B cell (primary cell): Measurements from ENCODE around the gene ECT2. TPM values are rescaled to one million over a fixed set of nuclear protein-coding genes. Genes with fewer than 3 reads are reported as not detected.

ENCODE experiments used
- ATAC-seq: fragments of 200-7000 bp; cut with Tn5 transposase; one replicate; pipeline ENCODE4 v1.10.0; 2021; ENCODE audit warnings: low read depth, mild to moderate bottlenecking, moderate number of reproducible peaks, moderate library complexity
- CTCF ChIA-PET: fragments of 350-600 bp; sonication (Branson Sonifier 250); formaldehyde crosslinking; loops from one replicate; lab custom pipeline; 2021; ENCODE audit warnings: antibody characterized with exemption, inconsistent platforms; lab: Charles Lee
- POLR2A ChIA-PET: fragments of 350-600 bp; sonication (Branson Sonifier 250); formaldehyde crosslinking; loops from one replicate; lab custom pipeline; 2021; ENCODE audit warnings: antibody characterized with exemption; lab: Charles Lee
- DNase-seq: peaks from one replicate; pipeline ENCODE4 v3.0.0; 2013
- H2AFZ ChIP-seq: 2 replicates; pipeline ENCODE4 v1.6.1; 2012; ENCODE audit warnings: mild to moderate bottlenecking, low read depth, low read length; ENCODE audit not compliant: insufficient read depth, poor library complexity, severe bottlenecking
- H3K27ac ChIP-seq, 2 donors: 1 replicate in 1 of 2; 2 replicates in 1 of 2; pipeline ENCODE4 v1.5.1; 2012 to 2013; ENCODE audit warnings: low read length in 2 of 2, mild to moderate bottlenecking in 2 of 2, moderate library complexity in 1 of 2
- H3K27me3 ChIP-seq, 4 experiments: fragments of 200-600 bp in 1 of 4; sonication (generic) in 1 of 4; replicated peaks in 1 of 4; 1 replicate in 2 of 4; 2 replicates in 2 of 4; pipeline versions ENCODE4 v1.6.1 to v1.7.0; 2013 to 2016; ENCODE audit warnings: low read length in 3 of 4, mild to moderate bottlenecking in 2 of 4, mixed read lengths in 1 of 4, moderate library complexity in 1 of 4; ENCODE audit not compliant: insufficient read depth in 4 of 4, control insufficient read depth in 3 of 4; ENCODE audit errors: control extremely low read depth in 1 of 4
- H3K36me3 ChIP-seq, 2 experiments: replicated peaks in 1 of 2; 1 replicate in 1 of 2; 2 replicates in 1 of 2; pipeline versions ENCODE4 v1.6.1 to v1.7.1; 2013; ENCODE audit warnings: low read length in 1 of 2; ENCODE audit not compliant: insufficient read depth in 2 of 2, control insufficient read depth in 1 of 2; ENCODE audit errors: control extremely low read depth in 1 of 2, extremely low read depth in 1 of 2
- H3K4me1 ChIP-seq, 2 donors: fragments of 200-600 bp in 1 of 2; sonication (generic) in 1 of 2; 1 replicate in 1 of 2; 2 replicates in 1 of 2; pipeline versions ENCODE4 v1.5.1 to v1.6.1; 2013 to 2017; ENCODE audit warnings: low read length in 2 of 2; ENCODE audit not compliant: control insufficient read depth in 2 of 2, insufficient read depth in 2 of 2
- H3K4me2 ChIP-seq: replicated peaks from 2 replicates; pipeline ENCODE3; 2012; ENCODE audit warnings: mild to moderate bottlenecking, low read depth, low read length; ENCODE audit not compliant: poor library complexity, severe bottlenecking
- H3K4me3 ChIP-seq, 5 experiments: fragments of 200-600 bp in 1 of 5; sonication (generic) in 1 of 5; 1 replicate in 3 of 5; 2 replicates in 2 of 5; pipeline versions ENCODE4 v1.5.1 to v1.7.0; 2011 to 2016; ENCODE audit warnings: low read length in 4 of 5, mild to moderate bottlenecking in 4 of 5, low read depth in 2 of 5, control low read depth in 1 of 5, moderate library complexity in 1 of 5; ENCODE audit not compliant: insufficient read depth in 1 of 5; ENCODE audit errors: control extremely low read depth in 1 of 5, extremely low read depth in 1 of 5
- H3K79me2 ChIP-seq: fragments of 200-600 bp; sonication (generic); one replicate; pipeline ENCODE4 v1.6.0; 2016; ENCODE audit warnings: low read length; ENCODE audit not compliant: control insufficient read depth, insufficient read depth
- H3K9ac ChIP-seq: fragments of 200-600 bp; sonication (generic); 2 replicates; pipeline ENCODE4 v1.6.1; 2017; ENCODE audit warnings: mild to moderate bottlenecking, low read length, moderate library complexity
- H3K9me3 ChIP-seq, 3 donors: one replicate each; pipeline versions ENCODE4 v1.6.1 to v1.7.1; 2013; ENCODE audit warnings: low read length in 2 of 3; ENCODE audit not compliant: control insufficient read depth in 2 of 3, insufficient read depth in 1 of 3; ENCODE audit errors: control extremely low read depth in 1 of 3
- H4K20me1 ChIP-seq: 2 replicates; pipeline ENCODE4 v1.6.0; 2012; ENCODE audit warnings: mild to moderate bottlenecking, low read length; ENCODE audit not compliant: insufficient read depth, control insufficient read depth, poor library complexity, severe bottlenecking
- H3K27ac Mint-ChIP-seq: one replicate; pipeline ENCODE4 v1.8.0; 2021; ENCODE audit warnings: mixed read lengths
- H3K27me3 Mint-ChIP-seq: one replicate; pipeline ENCODE4 v1.8.0; 2021; ENCODE audit warnings: mixed read lengths
- H3K4me1 Mint-ChIP-seq: one replicate; pipeline ENCODE4 v1.8.0; 2021; ENCODE audit warnings: mixed read lengths
- H3K4me3 Mint-ChIP-seq: one replicate; pipeline ENCODE4 v1.8.0; 2021; ENCODE audit warnings: mixed read lengths
- H3K9me3 Mint-ChIP-seq: one replicate; pipeline ENCODE4 v1.8.0; 2022; ENCODE audit warnings: mixed read lengths; ENCODE audit not compliant: insufficient read depth
- CTCF ChIP-seq: fragments of 200-600 bp; IDR thresholded peaks from one replicate; pipeline ENCODE4 v1.8.0; 2022; ENCODE audit warnings: antibody characterized with exemption, mild to moderate bottlenecking
- EZH2 ChIP-seq: IDR thresholded peaks from 2 replicates; pipeline ENCODE4 v1.6.1; 2012; ENCODE audit warnings: borderline replicate concordance, low read depth, mild to moderate bottlenecking, moderate library complexity, low read length; ENCODE audit not compliant: insufficient read depth, poor library complexity, severe bottlenecking
- WGBS: methylation state at CpG from one replicate; pipeline ENCODE4 v1.1.5; 2013; ENCODE audit warnings: missing lambda C conversion rate; ENCODE audit not compliant: insufficient coverage; 5-methylcytosine and 5-hydroxymethylcytosine counted together
- intact Hi-C: fragments of 100-400 bp; cut with micrococcal nuclease; formaldehyde crosslinking; loops from one replicate; pipeline ENCODE4 v1.10.0; 2022
- polyA plus RNA-seq: library from polyadenylated mRNA; depleted of rRNA; stranded (reverse); fragments of >200 nt; gene quantifications from 2 replicates; pipeline ENCODE4 v1.2.3, GENCODE V29; 2012
- total RNA-seq, 2 donors: library from RNA; stranded (reverse); fragments of 120-200 nt in 1 of 2; gene quantifications; 1 replicate in 1 of 2; 2 replicates in 1 of 2; pipeline versions ENCODE4 v1.2.3 to v1.2.4, GENCODE V29; 2013 to 2022

The ECT2 gene
- total and polyA plus RNA-seq, 2 donors (not counting 1 experiment from before 2014, with no cell fraction given) = 1.00 to 5.1 TPM

GRCh38 chr3:172710664-172711453 is 39.7 kb upstream of the ECT2 start, which contains the start of gene NCEH1:
TSS of gene NCEH1 (minus strand) at chr3:172711067. CDS start at chr3:172710984, 83 bp downstream.
- Histone ChIP-seq H3K9me3 (no peaks in the 10 kb centered on the region), H3K36me3 (no peaks in the 10 kb centered on the region), H3K4me1 (peaks cover 15 to 23% of the 10 kb centered on the region in 2 donors), H3K9ac (peak within 1 kb of the TSS; percentile 80), H4K20me1 (no peaks in the 10 kb centered on the region), H3K79me2 (no peaks in the 10 kb centered on the region), H3K27me3 (peaks cover 0 to 4% (median 0%) of the 10 kb centered on the region in 4 experiments), H3K27ac (peak within 1 kb of the TSS; percentile 28 to 38), H3K4me3 (peak within 1 kb of the TSS; percentile 86 to 98 (median 94)), H2AFZ (peak within 1 kb of the TSS; percentile 84), H3K4me2 (peak within 1 kb of the TSS; percentile 82)
- Mint-ChIP-seq H3K27ac (peak within 1 kb of the TSS; percentile 89), H3K4me3 (peak within 1 kb of the TSS; percentile 98), H3K4me1 (peaks cover 30% of the 10 kb centered on the region), H3K27me3 (no peaks in the 10 kb centered on the region), H3K9me3 (no peaks in the 10 kb centered on the region)
- intact Hi-C loops = loop anchor here (1.0 to 2.0 kb wide), 3 partner anchors 36 to 221 kb away; partner anchors contain the start of gene ECT2
- ChIA-PET POLR2A (interaction anchor here (1.6 kb wide), 1 partner anchor 39 kb away, joined by 8 read pairs; the partner anchor contains the start of gene ECT2), CTCF (interaction anchor here (0.6 to 2.1 kb wide), 13 partner anchors 11 to 234 kb away, joined by 3 to 17 read pairs (median 4); partner anchors contain the start of gene ECT2)
- ATAC-seq = peak; percentile 99
- under 1% methylated on average over 41 of the region's 41 CpGs for WGBS
- TF ChIP-seq EZH2 = no peak
- TF ChIP-seq CTCF = peak; percentile 79
- peak; percentile 87 for DNase-seq
